ENCODE measurements around the gene NR2C2. TPM values are rescaled to one million over a fixed set of nuclear protein-coding genes. Genes with fewer than 3 reads are reported as not detected.

Gene NR2C2
- total and polyA plus RNA-seq, 2 of the 13 experiments (the other 11 are each of a cell fraction or from before 2014, with no cell fraction given), result 7.8 to 11.8 TPM

DNA sequence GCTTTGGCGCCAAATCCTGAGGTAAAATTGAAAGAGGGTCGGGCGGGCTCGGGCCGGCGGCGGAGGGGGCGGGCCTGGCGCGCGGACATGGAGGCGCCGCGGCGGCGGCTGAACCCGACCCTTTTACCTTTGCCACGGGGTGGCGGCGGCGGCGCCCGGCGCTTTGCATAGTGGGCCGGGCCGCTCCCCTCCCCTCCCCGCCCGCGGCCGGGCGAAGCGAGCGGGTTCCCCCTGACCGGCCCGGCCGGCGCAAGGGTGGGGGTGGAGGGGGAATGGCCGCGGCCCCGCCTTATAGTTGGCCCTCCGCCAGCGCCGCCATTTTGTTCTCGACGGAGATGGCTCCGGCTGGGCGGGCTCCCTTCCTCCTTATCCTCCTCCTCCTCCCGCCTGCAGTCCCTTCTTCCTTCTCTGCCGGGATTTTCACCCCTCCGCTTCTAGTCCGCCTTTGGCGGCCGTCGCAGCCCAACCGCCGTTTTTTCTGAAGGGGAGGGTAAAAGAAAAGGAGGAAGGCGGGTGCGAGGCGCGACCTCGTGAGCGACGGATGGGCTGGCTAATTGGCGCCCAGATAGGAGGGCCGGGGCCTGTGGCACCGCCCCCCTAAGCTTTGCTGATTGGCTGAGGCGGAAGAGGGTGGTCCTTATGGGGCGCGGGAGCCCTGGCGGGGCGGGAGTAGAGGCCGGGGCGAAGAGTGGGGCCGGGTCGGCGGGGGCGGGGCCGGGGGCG is 664 bp downstream of the NR2C2 start (continued):
- TF ChIP-seq, protein P1, sequence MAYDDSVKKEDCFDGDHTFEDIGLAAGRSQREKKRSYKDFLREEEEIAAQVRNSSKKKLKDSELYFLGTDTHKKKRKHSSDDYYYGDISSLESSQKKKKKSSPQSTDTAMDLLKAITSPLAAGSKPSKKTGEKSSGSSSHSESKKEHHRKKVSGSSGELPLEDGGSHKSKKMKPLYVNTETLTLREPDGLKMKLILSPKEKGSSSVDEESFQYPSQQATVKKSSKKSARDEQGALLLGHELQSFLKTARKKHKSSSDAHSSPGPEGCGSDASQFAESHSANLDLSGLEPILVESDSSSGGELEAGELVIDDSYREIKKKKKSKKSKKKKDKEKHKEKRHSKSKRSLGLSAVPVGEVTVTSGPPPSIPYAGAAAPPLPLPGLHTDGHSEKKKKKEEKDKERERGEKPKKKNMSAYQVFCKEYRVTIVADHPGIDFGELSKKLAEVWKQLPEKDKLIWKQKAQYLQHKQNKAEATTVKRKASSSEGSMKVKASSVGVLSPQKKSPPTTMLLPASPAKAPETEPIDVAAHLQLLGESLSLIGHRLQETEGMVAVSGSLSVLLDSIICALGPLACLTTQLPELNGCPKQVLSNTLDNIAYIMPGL (CRISPR knock-in tag; IDR thresholded peaks at IDR 0.05; ENCODE audit: borderline replicate concordance in 1 of 2, low read depth in 1 of 2), result peak in 1 of 2 experiments; percentile 35; a peak in 2 of 4 replicates
- 0 out of 2 replicates have a peak, but pooled peaks have one; percentile 38 for TF ChIP-seq POGZ (CRISPR knock-in tag; IDR thresholded peaks at IDR 0.05)
- TF ChIP-seq PHF5A (CRISPR knock-in tag; IDR thresholded peaks at IDR 0.05; ENCODE audit: low read depth, unreplicated experiment), result no peak
- TF ChIP-seq ARNT (IDR thresholded peaks at IDR 0.05), result no peak
- TF ChIP-seq, protein P2, sequence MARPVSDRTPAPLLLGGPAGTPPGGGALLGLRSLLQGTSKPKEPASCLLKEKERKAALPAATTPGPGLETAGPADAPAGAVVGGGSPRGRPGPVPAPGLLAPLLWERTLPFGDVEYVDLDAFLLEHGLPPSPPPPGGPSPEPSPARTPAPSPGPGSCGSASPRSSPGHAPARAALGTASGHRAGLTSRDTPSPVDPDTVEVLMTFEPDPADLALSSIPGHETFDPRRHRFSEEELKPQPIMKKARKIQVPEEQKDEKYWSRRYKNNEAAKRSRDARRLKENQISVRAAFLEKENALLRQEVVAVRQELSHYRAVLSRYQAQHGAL (CRISPR knock-in tag; IDR thresholded peaks at IDR 0.05; ENCODE audit: not compliant biosample characterization), result no peak
- no peak for TF ChIP-seq GTF3A (CRISPR knock-in tag; conservative IDR thresholded peaks at IDR 0.05)
- no peak for TF ChIP-seq AHR (CRISPR knock-in tag; IDR thresholded peaks at IDR 0.05)
- no peak for TF ChIP-seq SMARCC2 (IDR thresholded peaks at IDR 0.05)
- no peak for TF ChIP-seq ZFP36L1 (CRISPR knock-in tag; IDR thresholded peaks at IDR 0.05)
- no peak for TF ChIP-seq ZNF556 (CRISPR knock-in tag; IDR thresholded peaks at IDR 0.05; ENCODE audit: borderline replicate concordance)
- TF ChIP-seq SETDB1 (CRISPR knock-in tag; IDR thresholded peaks at IDR 0.05; ENCODE audit: borderline replicate concordance), result no peak
- TF ChIP-seq, protein P3, sequence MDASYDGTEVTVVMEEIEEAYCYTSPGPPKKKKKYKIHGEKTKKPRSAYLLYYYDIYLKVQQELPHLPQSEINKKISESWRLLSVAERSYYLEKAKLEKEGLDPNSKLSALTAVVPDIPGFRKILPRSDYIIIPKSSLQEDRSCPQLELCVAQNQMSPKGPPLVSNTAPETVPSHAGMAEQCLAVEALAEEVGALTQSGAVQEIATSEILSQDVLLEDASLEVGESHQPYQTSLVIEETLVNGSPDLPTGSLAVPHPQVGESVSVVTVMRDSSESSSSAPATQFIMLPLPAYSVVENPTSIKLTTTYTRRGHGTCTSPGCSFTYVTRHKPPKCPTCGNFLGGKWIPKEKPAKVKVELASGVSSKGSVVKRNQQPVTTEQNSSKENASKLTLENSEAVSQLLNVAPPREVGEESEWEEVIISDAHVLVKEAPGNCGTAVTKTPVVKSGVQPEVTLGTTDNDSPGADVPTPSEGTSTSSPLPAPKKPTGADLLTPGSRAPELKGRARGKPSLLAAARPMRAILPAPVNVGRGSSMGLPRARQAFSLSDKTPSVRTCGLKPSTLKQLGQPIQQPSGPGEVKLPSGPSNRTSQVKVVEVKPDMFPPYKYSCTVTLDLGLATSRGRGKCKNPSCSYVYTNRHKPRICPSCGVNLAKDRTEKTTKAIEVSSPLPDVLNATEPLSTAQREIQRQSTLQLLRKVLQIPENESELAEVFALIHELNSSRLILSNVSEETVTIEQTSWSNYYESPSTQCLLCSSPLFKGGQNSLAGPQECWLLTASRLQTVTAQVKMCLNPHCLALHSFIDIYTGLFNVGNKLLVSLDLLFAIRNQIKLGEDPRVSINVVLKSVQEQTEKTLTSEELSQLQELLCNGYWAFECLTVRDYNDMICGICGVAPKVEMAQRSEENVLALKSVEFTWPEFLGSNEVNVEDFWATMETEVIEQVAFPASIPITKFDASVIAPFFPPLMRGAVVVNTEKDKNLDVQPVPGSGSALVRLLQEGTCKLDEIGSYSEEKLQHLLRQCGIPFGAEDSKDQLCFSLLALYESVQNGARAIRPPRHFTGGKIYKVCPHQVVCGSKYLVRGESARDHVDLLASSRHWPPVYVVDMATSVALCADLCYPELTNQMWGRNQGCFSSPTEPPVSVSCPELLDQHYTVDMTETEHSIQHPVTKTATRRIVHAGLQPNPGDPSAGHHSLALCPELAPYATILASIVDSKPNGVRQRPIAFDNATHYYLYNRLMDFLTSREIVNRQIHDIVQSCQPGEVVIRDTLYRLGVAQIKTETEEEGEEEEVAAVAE (CRISPR knock-in tag; IDR thresholded peaks at IDR 0.05; ENCODE audit: borderline replicate concordance), result 0 out of 2 replicates have a peak, but pooled peaks have one; percentile 35
- no peak for TF ChIP-seq SPEN (CRISPR knock-in tag; IDR thresholded peaks at IDR 0.05; ENCODE audit: low read depth)
- TF ChIP-seq ZNF816 (CRISPR knock-in tag; IDR thresholded peaks at IDR 0.05; ENCODE audit: borderline replicate concordance), result peak; percentile 49; the same call in 1 of the 2 replicates
- TF ChIP-seq NCOR1 (IDR thresholded peaks at IDR 0.05; ENCODE audit: borderline replicate concordance, low read length), result no peak; the same call in 1 of the 2 replicates
- 0 out of 2 replicates have a peak, but pooled peaks have one; percentile 37 for TF ChIP-seq ZNF205 (CRISPR knock-in tag; IDR thresholded peaks at IDR 0.05)
- TF ChIP-seq, protein P4, sequence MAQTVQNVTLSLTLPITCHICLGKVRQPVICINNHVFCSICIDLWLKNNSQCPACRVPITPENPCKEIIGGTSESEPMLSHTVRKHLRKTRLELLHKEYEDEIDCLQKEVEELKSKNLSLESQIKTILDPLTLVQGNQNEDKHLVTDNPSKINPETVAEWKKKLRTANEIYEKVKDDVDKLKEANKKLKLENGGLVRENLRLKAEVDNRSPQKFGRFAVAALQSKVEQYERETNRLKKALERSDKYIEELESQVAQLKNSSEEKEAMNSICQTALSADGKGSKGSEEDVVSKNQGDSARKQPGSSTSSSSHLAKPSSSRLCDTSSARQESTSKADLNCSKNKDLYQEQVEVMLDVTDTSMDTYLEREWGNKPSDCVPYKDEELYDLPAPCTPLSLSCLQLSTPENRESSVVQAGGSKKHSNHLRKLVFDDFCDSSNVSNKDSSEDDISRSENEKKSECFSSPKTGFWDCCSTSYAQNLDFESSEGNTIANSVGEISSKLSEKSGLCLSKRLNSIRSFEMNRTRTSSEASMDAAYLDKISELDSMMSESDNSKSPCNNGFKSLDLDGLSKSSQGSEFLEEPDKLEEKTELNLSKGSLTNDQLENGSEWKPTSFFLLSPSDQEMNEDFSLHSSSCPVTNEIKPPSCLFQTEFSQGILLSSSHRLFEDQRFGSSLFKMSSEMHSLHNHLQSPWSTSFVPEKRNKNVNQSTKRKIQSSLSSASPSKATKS (CRISPR knock-in tag; IDR thresholded peaks at IDR 0.05), result no peak
- TF ChIP-seq MZF1 (CRISPR knock-in tag; IDR thresholded peaks at IDR 0.05; ENCODE audit: borderline replicate concordance), result no peak
- no peak for TF ChIP-seq ZBTB1 (CRISPR knock-in tag; IDR thresholded peaks at IDR 0.05; ENCODE audit: borderline replicate concordance)
- TF ChIP-seq ATF7 (IDR thresholded peaks at IDR 0.05), result no peak
- no peak for TF ChIP-seq ATF7 (CRISPR knock-in tag; IDR thresholded peaks at IDR 0.05)
